ENCODE data around the gene SEPSECS.
"Not testable (repeated sequence)": the region's sequence is repeated elsewhere in the genome, so short reads cannot be mapped to it uniquely, and the experiment has no call there.

GRCh38 chr4:25083441-25083840 lies 76.8 kb downstream of the SEPSECS start:
- not testable (repeated sequence) for TF ChIP-seq CTCF (conservative IDR thresholded peaks at IDR 0.05); EZH2 (IDR thresholded peaks at IDR 0.05; ENCODE audit: low read depth)
